Neutrophil (primary cell): Measurements from ENCODE around the gene PALM.

Experiments
- H3K27ac ChIP-seq: fragments of 200-600 bp; sonication (generic); 2 replicates; pipeline ENCODE4 v1.5.1; 2016; ENCODE audit warnings: mild to moderate bottlenecking, moderate library complexity
- H3K27me3 ChIP-seq: fragments of 200-600 bp; sonication (generic); 2 replicates; pipeline ENCODE4 v1.6.0; 2016; ENCODE audit warnings: mild to moderate bottlenecking
- H3K36me3 ChIP-seq: fragments of 200-600 bp; sonication (generic); 2 replicates; pipeline ENCODE4 v1.5.1; 2017
- H3K4me1 ChIP-seq, 2 experiments: fragments of 200-600 bp in 1 of 2; sonication (generic) in 1 of 2; 1 replicate in 1 of 2; 2 replicates in 1 of 2; pipeline versions ENCODE4 v1.5.1 to v1.6.1; 2013 to 2016; ENCODE audit warnings: low read depth in 1 of 2, low read length in 1 of 2, mild to moderate bottlenecking in 1 of 2, moderate library complexity in 1 of 2; ENCODE audit not compliant: control insufficient read depth in 1 of 2, insufficient read depth in 1 of 2
- H3K4me3 ChIP-seq, 2 experiments: fragments of 200-600 bp in 1 of 2; sonication (generic) in 1 of 2; 1 replicate in 1 of 2; 2 replicates in 1 of 2; pipeline ENCODE4 v1.5.1; 2013 to 2016; ENCODE audit warnings: low read depth in 1 of 2, low read length in 1 of 2, mild to moderate bottlenecking in 1 of 2, moderate library complexity in 1 of 2
- H3K9me3 ChIP-seq: fragments of 200-600 bp; sonication (generic); 2 replicates; pipeline ENCODE4 v1.5.1; 2016
- CTCF ChIP-seq: fragments of 200-600 bp; sonication (generic); IDR thresholded peaks from 2 replicates; pipeline ENCODE4 v1.5.1; 2016; ENCODE audit warnings: antibody characterized with exemption

The PALM gene

DNA sequence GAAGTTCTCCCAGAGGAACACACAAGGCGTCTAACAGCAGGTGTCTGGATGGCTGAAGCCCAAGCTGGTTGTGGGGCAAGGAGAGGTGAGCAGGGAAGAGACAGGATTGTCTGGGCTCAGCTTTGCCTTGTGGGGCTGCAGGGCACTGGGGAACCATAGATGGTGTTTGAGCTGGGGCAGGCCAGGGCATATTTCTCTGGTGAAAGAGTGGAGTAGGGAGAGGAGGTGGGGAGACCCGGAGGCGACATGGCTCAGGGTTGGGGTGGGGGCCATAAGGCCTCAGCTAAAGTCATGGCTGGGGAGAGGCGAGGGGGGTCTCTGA, 5.4 kb upstream of the PALM start:
- Histone ChIP-seq H3K36me3 (no peaks in the 10 kb centered on the region), H3K9me3 (no peaks in the 10 kb centered on the region), H3K27me3 (peaks cover 15% of the 10 kb centered on the region), H3K27ac (peak overlapping the region; percentile 77), H3K4me1 (peaks cover 28 to 38% of the 10 kb centered on the region in 2 experiments), H3K4me3 (peak overlapping the region; percentile 60)
- no peak for TF ChIP-seq CTCF

DNA sequence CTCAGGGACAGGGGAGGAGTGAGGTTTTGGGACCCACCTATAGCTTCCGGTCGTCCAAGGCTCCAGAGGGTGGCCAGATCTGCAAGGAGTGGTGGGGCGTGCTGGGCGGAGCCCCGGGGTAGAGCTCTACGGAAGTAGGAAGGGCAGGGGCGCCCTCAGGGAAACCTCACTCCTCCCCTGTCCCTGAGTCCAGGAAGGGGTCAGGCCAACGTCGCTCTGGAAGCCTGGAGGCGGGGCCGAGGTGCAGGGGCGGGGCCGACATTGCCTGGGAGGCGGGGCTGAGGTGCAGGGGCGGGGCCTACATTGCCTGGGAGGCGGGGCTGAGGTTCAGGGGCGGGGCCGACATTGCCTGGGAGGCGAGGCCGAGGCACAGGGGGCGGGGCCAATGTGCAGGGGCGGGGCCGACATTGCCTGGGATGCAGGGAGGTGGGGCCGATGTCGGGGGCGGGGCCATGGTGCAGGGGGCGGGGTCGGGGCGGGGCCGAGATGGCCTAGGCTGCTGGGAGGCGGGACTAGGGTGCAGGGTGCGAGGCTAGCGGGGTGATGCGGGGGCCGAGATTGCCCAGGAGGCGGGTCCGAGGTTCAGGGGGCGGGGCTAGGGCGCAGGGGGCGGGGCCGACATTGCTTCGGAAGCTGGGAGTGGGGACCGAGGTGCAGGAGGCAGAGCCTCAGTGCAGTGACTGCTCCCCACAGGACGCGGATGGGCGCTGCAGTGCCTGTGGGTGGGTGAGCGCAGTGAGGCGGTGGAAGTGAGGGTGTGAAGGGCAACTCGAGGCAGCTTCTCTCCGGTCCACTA, 4.9 kb upstream of the PALM start:
- TF ChIP-seq CTCF: peak; percentile 14
- peak overlapping the region; percentile 77 for H3K27ac ChIP-seq
- H3K9me3 ChIP-seq: no peaks in the 10 kb centered on the region
- no peaks in the 10 kb centered on the region for H3K36me3 ChIP-seq
- H3K4me3 ChIP-seq: peak overlapping the region; percentile 60
- peaks cover 27 to 34% of the 10 kb centered on the region in 2 experiments for H3K4me1 ChIP-seq
- H3K27me3 ChIP-seq: peaks cover 21% of the 10 kb centered on the region

DNA sequence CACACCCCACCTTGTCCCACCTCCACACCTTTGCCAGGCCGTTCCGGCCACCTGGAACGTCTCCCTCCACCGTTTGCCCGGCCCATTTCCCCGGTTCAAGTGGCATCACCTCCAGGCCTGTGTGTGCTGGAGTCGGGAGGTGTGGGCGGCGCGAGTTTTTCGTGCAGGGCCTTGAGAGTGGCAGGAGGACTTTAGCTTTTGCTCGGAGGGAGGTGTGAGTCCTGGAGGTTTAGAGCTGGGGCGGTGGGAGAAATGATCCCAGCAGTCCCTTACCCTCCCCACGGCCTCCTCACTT, 4.3 kb upstream of the PALM start:
- peak overlapping the region; percentile 47 to 60 for H3K4me3 ChIP-seq
- H3K36me3 ChIP-seq: no peaks in the 10 kb centered on the region
- no peaks in the 10 kb centered on the region for H3K9me3 ChIP-seq
- peaks cover 26% of the 10 kb centered on the region for H3K27me3 ChIP-seq
- peak overlapping the region; percentile 77 for H3K27ac ChIP-seq
- H3K4me1 ChIP-seq: peaks cover 22 to 34% of the 10 kb centered on the region in 2 experiments
- no peak for TF ChIP-seq CTCF

DNA sequence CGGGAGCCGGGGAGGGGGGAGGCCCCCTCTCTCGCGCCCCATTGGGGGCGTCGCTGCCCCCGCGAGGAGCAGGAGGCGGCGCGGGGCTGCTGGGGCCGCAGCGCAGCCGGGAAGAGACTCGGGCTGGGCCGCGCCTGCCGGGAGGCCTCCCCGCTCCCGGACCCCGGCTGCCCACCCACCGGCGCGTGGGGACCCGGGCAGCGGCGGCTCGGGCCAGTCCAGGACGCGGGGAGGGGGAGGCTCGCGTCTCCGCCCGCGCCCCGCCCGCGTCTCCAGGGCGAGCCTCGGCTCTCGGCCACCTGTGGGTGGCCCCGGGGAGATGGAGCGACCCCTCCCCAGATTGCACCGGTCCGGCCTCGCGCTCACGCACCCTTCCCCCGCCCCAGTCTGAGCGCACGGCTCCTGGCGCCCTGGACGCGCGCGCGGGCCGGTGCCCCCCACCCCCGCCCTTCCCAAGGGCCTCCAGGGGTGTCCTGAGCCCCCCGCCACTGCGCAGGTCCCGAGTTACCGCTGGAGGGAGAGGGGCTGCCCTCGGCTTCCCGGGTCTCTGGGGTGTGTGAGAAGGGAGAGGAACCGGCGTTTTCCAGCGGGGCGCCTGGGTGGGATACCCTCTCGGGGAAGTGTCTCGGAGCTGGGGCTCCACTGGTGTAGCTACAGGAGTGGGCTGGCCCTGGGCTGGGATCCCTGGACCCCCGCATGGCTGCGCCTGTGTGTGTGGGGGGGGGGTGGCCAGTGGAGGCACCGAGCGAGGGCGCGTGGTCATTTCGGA, 645 bp downstream of the PALM start:
- no peaks in the 10 kb centered on the region for H3K9me3 ChIP-seq
- H3K4me3 ChIP-seq: no peak overlapping the region
- H3K27ac ChIP-seq: no peak overlapping the region
- TF ChIP-seq CTCF: no peak
- H3K36me3 ChIP-seq: no peaks in the 10 kb centered on the region
- H3K4me1 ChIP-seq: peaks cover 3 to 7% of the 10 kb centered on the region in 2 experiments
- H3K27me3 ChIP-seq: peaks cover 51% of the 10 kb centered on the region

- H3K4me1 ChIP-seq: peaks cover 3 to 5% of the 10 kb centered on the region in 2 experiments
- H3K4me3 ChIP-seq: no peak overlapping the region
- no peak overlapping the region for H3K27ac ChIP-seq
- no peaks in the 10 kb centered on the region for H3K36me3 ChIP-seq
- H3K9me3 ChIP-seq: no peaks in the 10 kb centered on the region
- TF ChIP-seq CTCF: no peak
- peaks cover 51% of the 10 kb centered on the region for H3K27me3 ChIP-seq
These were observed 1.3 kb downstream of the PALM start for GRCh38 chr19:709965-710571.
